Karpas-422 (cell line): ENCODE data around the gene TIMM21. TPM values are rescaled to one million over a fixed set of nuclear protein-coding genes. Genes with fewer than 3 reads are reported as not detected.
A peak's percentile ranks its signal among the peaks of the same experiment; 100 is the strongest.

Experiments
- DNase-seq: peaks from one replicate; pipeline ENCODE4 v3.0.0-alpha.2; 2015
- H2AFZ ChIP-seq: fragments of 200-600 bp; sonication (generic); 2 replicates; pipeline ENCODE4 v1.6.1; 2014; ENCODE audit warnings: antibody characterized with exemption, low read length, mixed read lengths
- H3K27ac ChIP-seq: fragments of 200-600 bp; sonication (generic); 2 replicates; pipeline ENCODE4 v1.5.1; 2014; ENCODE audit warnings: mild to moderate bottlenecking, low read length, moderate library complexity
- H3K27me3 ChIP-seq: fragments of 200-600 bp; sonication (generic); 2 replicates; pipeline ENCODE4 v1.6.1; 2014; ENCODE audit warnings: low read length, mixed read lengths
- H3K36me3 ChIP-seq: fragments of 200-600 bp; sonication (generic); 2 replicates; pipeline ENCODE4 v1.6.1; 2014; ENCODE audit warnings: low read length, mixed read lengths; ENCODE audit not compliant: insufficient read depth
- H3K4me1 ChIP-seq: fragments of 200-600 bp; sonication (generic); 2 replicates; pipeline ENCODE4 v1.6.1; 2014; ENCODE audit warnings: mild to moderate bottlenecking, low read length, mixed read lengths
- H3K4me2 ChIP-seq: fragments of 200-600 bp; sonication (generic); 2 replicates; pipeline ENCODE4 v1.6.1; 2014; ENCODE audit warnings: low read length, low read depth, mild to moderate bottlenecking; ENCODE audit not compliant: poor library complexity, severe bottlenecking
- H3K4me3 ChIP-seq: fragments of 200-600 bp; sonication (generic); 2 replicates; pipeline ENCODE4 v1.5.1; 2014; ENCODE audit warnings: mild to moderate bottlenecking, antibody characterized with exemption, low read length, mixed read lengths
- H3K79me2 ChIP-seq: fragments of 200-600 bp; sonication (generic); 2 replicates; pipeline ENCODE4 v1.6.1; 2014; ENCODE audit warnings: mild to moderate bottlenecking, low read length, mixed read lengths
- H3K9ac ChIP-seq: fragments of 200-600 bp; sonication (generic); 2 replicates; pipeline ENCODE4 v1.6.0; 2014; ENCODE audit warnings: low read length
- H3K9me2 ChIP-seq: fragments of 200-600 bp; sonication (generic), shearing (Covaris generic); replicated peaks from 2 replicates; pipeline ENCODE4 v1.6.0; 2014; ENCODE audit warnings: mild to moderate bottlenecking, low read length, moderate library complexity; ENCODE audit not compliant: insufficient read depth
- H3K9me3 ChIP-seq: fragments of 300-700, 200-600 bp; sonication (generic); 2 replicates; pipeline ENCODE4 v1.6.1; 2014; ENCODE audit warnings: low read length, mixed read lengths
- H4K20me1 ChIP-seq: fragments of 200-600 bp; sonication (generic); 2 replicates; pipeline ENCODE4 v1.6.1; 2014; ENCODE audit warnings: mild to moderate bottlenecking, antibody characterized with exemption, low read length, low read depth; ENCODE audit not compliant: insufficient read depth
- total RNA-seq: library from RNA; depleted of rRNA; stranded (reverse); fragments of >200 nt; shearing (Covaris generic); gene quantifications from 2 replicates; pipeline ENCODE4 v1.2.3, GENCODE V29; 2014; ENCODE audit warnings: low replicate concordance

Gene TIMM21
- total RNA-seq, 1 experiment from 2014 or later: 59.3 TPM

GRCh38 chr18:74196220-74197119, 48.1 kb downstream of the TIMM21 start:
- DNase-seq: peak; percentile 89
- H3K4me2 ChIP-seq: peak overlapping the region; percentile 52
- no peaks in the 10 kb centered on the region for H3K9me3 ChIP-seq
- no peaks in the 10 kb centered on the region for H3K79me2 ChIP-seq
- no peaks in the 10 kb centered on the region for H3K36me3 ChIP-seq
- H2AFZ ChIP-seq: peak overlapping the region; percentile 75; the same call in 1 of the 2 replicates
- H3K27me3 ChIP-seq: no peaks in the 10 kb centered on the region
- no peak overlapping the region for H3K9ac ChIP-seq
- peaks cover 6% of the 10 kb centered on the region for H3K4me1 ChIP-seq
- no peak overlapping the region for H3K27ac ChIP-seq
- no peaks in the 10 kb centered on the region for H3K9me2 ChIP-seq
- peak overlapping the region; percentile 37; the same call in 1 of the 2 replicates for H3K4me3 ChIP-seq
- H4K20me1 ChIP-seq: peaks cover 4% of the 10 kb centered on the region; the same call in 1 of the 2 replicates

GRCh38 chr18:74197705-74198341, 49.5 kb downstream of the TIMM21 start:
- H3K4me3 ChIP-seq: no peak overlapping the region
- H3K9me2 ChIP-seq: no peaks in the 10 kb centered on the region
- no peak for DNase-seq
- H3K27me3 ChIP-seq: no peaks in the 10 kb centered on the region
- no peaks in the 10 kb centered on the region for H3K79me2 ChIP-seq
- peaks cover 6% of the 10 kb centered on the region for H3K4me1 ChIP-seq
- H3K4me2 ChIP-seq: no peak overlapping the region
- no peak overlapping the region; the same call in 1 of the 2 replicates for H3K9ac ChIP-seq
- peak overlapping the region; percentile 81 for H2AFZ ChIP-seq
- H3K9me3 ChIP-seq: no peaks in the 10 kb centered on the region
- H3K36me3 ChIP-seq: no peaks in the 10 kb centered on the region
- H3K27ac ChIP-seq: no peak overlapping the region
- H4K20me1 ChIP-seq: peaks cover 4% of the 10 kb centered on the region; the same call in 1 of the 2 replicates

- no peak overlapping the region for H3K4me3 ChIP-seq
Observed at GRCh38 chr18:74198453-74198852, 50.1 kb downstream of the TIMM21 start.

GRCh38 chr18:74200780-74201179, 52.5 kb downstream of the TIMM21 start:
- Histone ChIP-seq H3K9me3 (no peaks in the 10 kb centered on the region), H3K9me2 (no peaks in the 10 kb centered on the region), H3K9ac (no peak overlapping the region), H2AFZ (no peak overlapping the region), H3K79me2 (no peaks in the 10 kb centered on the region), H3K4me1 (peaks cover 6% of the 10 kb centered on the region), H4K20me1 (peaks cover 4% of the 10 kb centered on the region; the same call in 1 of the 2 replicates), H3K4me3 (no peak overlapping the region), H3K4me2 (no peak overlapping the region), H3K27me3 (no peaks in the 10 kb centered on the region), H3K27ac (no peak overlapping the region), H3K36me3 (no peaks in the 10 kb centered on the region)
- no peak for DNase-seq

More at GRCh38 chr18:74198453-74198852, 50.1 kb downstream of the TIMM21 start:
- Histone ChIP-seq H3K36me3 (no peaks in the 10 kb centered on the region), H3K4me1 (peaks cover 6% of the 10 kb centered on the region), H3K27ac (no peak overlapping the region), H3K9me2 (no peaks in the 10 kb centered on the region), H3K4me2 (no peak overlapping the region), H3K79me2 (no peaks in the 10 kb centered on the region), H3K27me3 (no peaks in the 10 kb centered on the region), H2AFZ (no peak overlapping the region), H3K9me3 (no peaks in the 10 kb centered on the region), H3K9ac (no peak overlapping the region), H4K20me1 (peaks cover 4% of the 10 kb centered on the region; the same call in 1 of the 2 replicates)
- DNase-seq: no peak

GRCh38 chr18:74203811-74204210, 55.5 kb downstream of the TIMM21 start:
- no peaks in the 10 kb centered on the region for H3K36me3 ChIP-seq
- H3K9me2 ChIP-seq: no peaks in the 10 kb centered on the region
- no peaks in the 10 kb centered on the region for H3K4me1 ChIP-seq
- no peak overlapping the region for H3K4me3 ChIP-seq
- no peak overlapping the region for H3K4me2 ChIP-seq
- no peaks in the 10 kb centered on the region for H3K79me2 ChIP-seq
- H2AFZ ChIP-seq: no peak overlapping the region
- H3K27ac ChIP-seq: no peak overlapping the region
- no peak for DNase-seq
- H3K27me3 ChIP-seq: no peaks in the 10 kb centered on the region
- H3K9me3 ChIP-seq: no peaks in the 10 kb centered on the region
- no peaks in the 10 kb centered on the region for H4K20me1 ChIP-seq
- H3K9ac ChIP-seq: no peak overlapping the region

- Histone ChIP-seq H3K4me1 (no peaks in the 10 kb centered on the region), H3K4me3 (no peak overlapping the region), H3K9me2 (no peaks in the 10 kb centered on the region), H3K27ac (no peak overlapping the region), H3K4me2 (no peak overlapping the region), H3K36me3 (no peaks in the 10 kb centered on the region), H4K20me1 (no peaks in the 10 kb centered on the region), H2AFZ (no peak overlapping the region), H3K9ac (no peak overlapping the region), H3K27me3 (no peaks in the 10 kb centered on the region), H3K79me2 (no peaks in the 10 kb centered on the region), H3K9me3 (no peaks in the 10 kb centered on the region)
- DNase-seq: no peak
Observed at GRCh38 chr18:74204526-74205152, 56.3 kb downstream of the TIMM21 start.
